DND-41 (cell line): ENCODE results near the gene NTN5.

Experiments
- CTCF ChIP-seq: IDR thresholded peaks from 2 replicates; pipeline ENCODE4 v1.5.1; 2012; ENCODE audit warnings: borderline replicate concordance, low read length, moderate library complexity, mild to moderate bottlenecking; ENCODE audit not compliant: poor library complexity, severe bottlenecking; ENCODE audit errors: extremely low read depth
- EZH2 ChIP-seq: IDR thresholded peaks from 3 replicates; pipeline ENCODE4 v1.6.1; 2012; ENCODE audit warnings: borderline replicate concordance, low read depth, mild to moderate bottlenecking, moderate library complexity, low read length, inconsistent platforms; ENCODE audit not compliant: severe bottlenecking

- TF ChIP-seq CTCF (no peak), EZH2 (no peak)
Measured at GRCh38 chr19:48708471-48708870, 35.7 kb upstream of the NTN5 start.
